Osteoblast (primary cell): ENCODE data around the gene ZNF148. TPM values are rescaled to one million over a fixed set of nuclear protein-coding genes. Genes with fewer than 3 reads are reported as not detected.

Experiments used
- DNase-seq: peaks from one replicate; pipeline ENCODE4 v3.0.0; 2011; ENCODE audit warnings: low spot score, mixed read lengths; ENCODE audit not compliant: insufficient read length; ENCODE audit errors: missing footprints
- H2AFZ ChIP-seq: 2 replicates; pipeline ENCODE4 v1.6.0; 2011; ENCODE audit warnings: mild to moderate bottlenecking, low read length
- H3K27ac ChIP-seq: 2 replicates; pipeline ENCODE4 v1.5.1; 2011; ENCODE audit warnings: mild to moderate bottlenecking, low read depth, low read length, moderate library complexity
- H3K27me3 ChIP-seq: 2 replicates; pipeline ENCODE4 v1.6.0; 2012; ENCODE audit warnings: mild to moderate bottlenecking, control low read depth, inconsistent platforms, low read length, moderate library complexity; ENCODE audit not compliant: insufficient read depth
- H3K36me3 ChIP-seq: 2 replicates; pipeline ENCODE4 v1.5.1; 2011; ENCODE audit warnings: mild to moderate bottlenecking, low read length, control low read depth, moderate library complexity; ENCODE audit not compliant: insufficient read depth
- H3K4me1 ChIP-seq: 2 replicates; pipeline ENCODE4 v1.5.1; 2011; ENCODE audit warnings: mild to moderate bottlenecking, low read length, control low read depth, moderate library complexity; ENCODE audit not compliant: insufficient read depth
- H3K4me2 ChIP-seq: 2 replicates; pipeline ENCODE4 v1.6.0; 2011; ENCODE audit warnings: mild to moderate bottlenecking, low read length; ENCODE audit not compliant: insufficient read depth
- H3K4me3 ChIP-seq: fragments of 200-600 bp; sonication (generic); 3 replicates; pipeline ENCODE4 v1.5.1; 2012; ENCODE audit warnings: mild to moderate bottlenecking, low read length, inconsistent platforms; ENCODE audit not compliant: insufficient read depth
- H3K79me2 ChIP-seq: 2 replicates; pipeline ENCODE4 v1.6.0; 2012; ENCODE audit warnings: mild to moderate bottlenecking, low read length, control low read depth, inconsistent platforms; ENCODE audit not compliant: insufficient read depth
- H3K9me3 ChIP-seq: 2 replicates; pipeline ENCODE4 v1.5.1; 2011; ENCODE audit warnings: low read depth, low read length, control low read depth
- H4K20me1 ChIP-seq: 2 replicates; pipeline ENCODE4 v1.6.0; 2012; ENCODE audit warnings: mild to moderate bottlenecking, low read length, control low read depth; ENCODE audit not compliant: insufficient read depth
- CTCF ChIP-seq: IDR thresholded peaks from 2 replicates; pipeline ENCODE4 v1.5.1; 2011; ENCODE audit warnings: mild to moderate bottlenecking, low read depth, low read length, moderate library complexity; ENCODE audit errors: extremely low read depth
- total RNA-seq: library from RNA; depleted of rRNA; stranded (reverse); fragments of >200 nt; gene quantifications from 2 replicates; pipeline ENCODE4 v1.2.3, GENCODE V29; 2012

Gene ZNF148
- total RNA-seq, 1 donor: 38.4 TPM

GRCh38 chr3:125261031-125261430 is 114.1 kb downstream of the ZNF148 start:
- Histone ChIP-seq H3K36me3 (no peaks in the 10 kb centered on the region), H4K20me1 (no peaks in the 10 kb centered on the region), H3K27me3 (no peaks in the 10 kb centered on the region), H3K27ac (no peak overlapping the region), H3K4me3 (no peak overlapping the region), H3K4me1 (no peaks in the 10 kb centered on the region), H2AFZ (no peak overlapping the region), H3K9me3 (no peaks in the 10 kb centered on the region), H3K4me2 (no peak overlapping the region), H3K79me2 (peaks cover 7% of the 10 kb centered on the region)
- TF ChIP-seq CTCF: no peak
- DNase-seq: no peak

- H3K36me3 ChIP-seq: no peaks in the 10 kb centered on the region
- no peaks in the 10 kb centered on the region for H4K20me1 ChIP-seq
- H3K27ac ChIP-seq: no peak overlapping the region
- no peak for TF ChIP-seq CTCF
- H2AFZ ChIP-seq: no peak overlapping the region
- no peak overlapping the region for H3K4me3 ChIP-seq
- H3K9me3 ChIP-seq: no peaks in the 10 kb centered on the region
- no peak for DNase-seq
- no peaks in the 10 kb centered on the region for H3K27me3 ChIP-seq
- peaks cover 6% of the 10 kb centered on the region for H3K79me2 ChIP-seq
- H3K4me2 ChIP-seq: no peak overlapping the region
- no peaks in the 10 kb centered on the region for H3K4me1 ChIP-seq
Observed at GRCh38 chr3:125260158-125260557, 115.0 kb downstream of the ZNF148 start.

GRCh38 chr3:125257536-125257935 is 117.6 kb downstream of the ZNF148 start:
- no peaks in the 10 kb centered on the region for H3K4me1 ChIP-seq
- no peak overlapping the region for H3K4me2 ChIP-seq
- peaks cover 3% of the 10 kb centered on the region for H3K79me2 ChIP-seq
- H3K27ac ChIP-seq: no peak overlapping the region
- no peaks in the 10 kb centered on the region for H3K36me3 ChIP-seq
- H3K27me3 ChIP-seq: no peaks in the 10 kb centered on the region
- TF ChIP-seq CTCF: no peak
- no peak for DNase-seq
- H4K20me1 ChIP-seq: no peaks in the 10 kb centered on the region
- H3K4me3 ChIP-seq: no peak overlapping the region
- no peak overlapping the region for H2AFZ ChIP-seq
- no peaks in the 10 kb centered on the region for H3K9me3 ChIP-seq

GRCh38 chr3:125256675-125257074 is 118.5 kb downstream of the ZNF148 start:
- no peaks in the 10 kb centered on the region for H3K27me3 ChIP-seq

More at GRCh38 chr3:125256675-125257074, 118.5 kb downstream of the ZNF148 start:
- TF ChIP-seq CTCF: no peak
- Histone ChIP-seq H3K4me3 (no peak overlapping the region), H3K9me3 (no peaks in the 10 kb centered on the region), H4K20me1 (no peaks in the 10 kb centered on the region), H2AFZ (no peak overlapping the region), H3K27ac (no peak overlapping the region), H3K36me3 (no peaks in the 10 kb centered on the region), H3K4me2 (no peak overlapping the region), H3K4me1 (no peaks in the 10 kb centered on the region), H3K79me2 (peaks cover 3% of the 10 kb centered on the region)
- no peak for DNase-seq
